Stimulated activated CD8-positive, alpha-beta memory T cell treated with anti-CD3 and anti-CD28 coated beads, Interleukin-12 subunit alpha, Interleukin-12 subunit beta, amount 100 ng/mL, for 1 hour (primary cell): ENCODE measurements around the gene HADHA.

ENCODE experiments used
- DNase-seq: peaks from one replicate; pipeline ENCODE4 v3.0.0-alpha.2; 2020; ENCODE audit warnings: low read depth

HADHA gene

GRCh38 chr2:26191316-26192159 lies 52.9 kb downstream of the HADHA start:
- DNase-seq, result no peak

- DNase-seq, result no peak
These were observed 54.1 kb downstream of the HADHA start for GRCh38 chr2:26190369-26190768.

GRCh38 chr2:26189751-26190150 lies 54.7 kb downstream of the HADHA start:
- DNase-seq, result no peak

- DNase-seq, result no peak
These were observed 55.3 kb downstream of the HADHA start for GRCh38 chr2:26189123-26189522.

- no peak for DNase-seq
These were observed 56.8 kb downstream of the HADHA start for GRCh38 chr2:26187537-26188104.

GRCh38 chr2:26187114-26187513 lies 57.3 kb downstream of the HADHA start:
- DNase-seq, result no peak

- DNase-seq, result no peak
These were observed 58.3 kb downstream of the HADHA start for GRCh38 chr2:26185954-26186770.

GRCh38 chr2:26185304-26185928 lies 59.0 kb downstream of the HADHA start:
- DNase-seq, result no peak

GRCh38 chr2:26184555-26185303 lies 59.7 kb downstream of the HADHA start:
- peak; percentile 72 for DNase-seq

- no peak for DNase-seq
These were observed 60.3 kb downstream of the HADHA start for GRCh38 chr2:26184121-26184520.

GRCh38 chr2:26182887-26183630 lies 61.4 kb downstream of the HADHA start:
- no peak for DNase-seq

GRCh38 chr2:26182441-26182840 lies 62.0 kb downstream of the HADHA start:
- DNase-seq, result no peak

- DNase-seq, result no peak
These were observed 65.0 kb downstream of the HADHA start for GRCh38 chr2:26179446-26179913.

GRCh38 chr2:26178746-26179436 lies 65.5 kb downstream of the HADHA start:
- DNase-seq, result no peak

- no peak for DNase-seq
These were observed 66.2 kb downstream of the HADHA start for GRCh38 chr2:26178246-26178645.

- DNase-seq, result no peak
These were observed 67.3 kb downstream of the HADHA start for GRCh38 chr2:26177122-26177521.

- no peak for DNase-seq
These were observed 68.2 kb downstream of the HADHA start for GRCh38 chr2:26176279-26176615.

GRCh38 chr2:26175466-26176278 lies 68.8 kb downstream of the HADHA start:
- no peak for DNase-seq

- DNase-seq, result no peak
These were observed 69.6 kb downstream of the HADHA start for GRCh38 chr2:26174691-26175465.
